Measurements from ENCODE around the gene MED9. TPM values are rescaled to one million over a fixed set of nuclear protein-coding genes. Genes with fewer than 3 reads are reported as not detected.

MED9 gene
- total and polyA plus RNA-seq, 2 of the 4 experiments (the other 2 are of a cell fraction) = 6.1 to 10.1 TPM

DNA sequence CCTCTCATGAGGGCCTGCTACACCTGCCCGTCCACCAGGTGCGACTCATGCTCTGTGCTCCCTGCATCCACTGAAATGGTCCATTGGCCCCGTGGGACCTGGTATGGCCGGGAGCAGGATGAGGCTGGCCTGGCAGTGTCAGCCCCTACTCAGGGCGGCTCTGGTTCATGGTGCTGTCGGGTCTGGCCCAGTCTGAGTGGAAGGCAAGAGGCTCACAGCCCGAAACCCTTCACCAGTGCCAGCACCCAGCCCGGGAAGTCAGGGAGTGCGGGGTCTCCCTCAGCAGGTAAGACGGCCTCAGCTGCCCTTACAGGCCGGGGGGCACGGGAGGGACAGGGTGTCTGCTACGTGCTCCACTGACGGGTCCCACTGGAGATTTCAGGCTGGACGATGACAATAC lies 59.9 kb downstream of the MED9 start:
- BruUV-seq (replicated peaks) = no TSS peak
- no peak overlapping the region for H2BK120ac ChIP-seq (ENCODE audit: low read depth, low read length)

More for the DNA sequence above, 59.9 kb downstream of the MED9 start:
- no peak overlapping the region for H2AFZ ChIP-seq (replicated peaks; ENCODE audit: low read length, poor library complexity)
- dilution Hi-C loops (cut with HindIII; ENCODE audit: low sequenced_read_pairs, unreplicated experiment) = no loop called here
- H2BK20ac ChIP-seq (ENCODE audit: low read depth, low read length) = no peak overlapping the region
- H3K27me3 ChIP-seq (ENCODE audit: control insufficient read depth, insufficient read depth, low read length) = no peaks in the 10 kb centered on the region
- no peak overlapping the region for H3K14ac ChIP-seq (replicated peaks; ENCODE audit: low read depth, low read length)
- DNase-seq (no peak), ATAC-seq (ENCODE audit: low read depth) (no peak)
- no peaks in the 10 kb centered on the region for H3K79me1 ChIP-seq (ENCODE audit: low read depth in 1 of 2, low read length in 2 of 2)
- H4K20me1 ChIP-seq (ENCODE audit: insufficient read depth, low read length) = no peaks in the 10 kb centered on the region
- in situ Hi-C loops (cut with MboI; ENCODE audit: low sequenced_read_pairs) = no loop called here
- H3K23ac ChIP-seq (ENCODE audit: low read depth, low read length) = no peak overlapping the region
- no peak overlapping the region for H4K8ac ChIP-seq (ENCODE audit: low read depth in 2 of 2, low read length in 2 of 2)
- H3K4me3 ChIP-seq (ENCODE audit: insufficient read depth, low read depth, low read length) = no peak overlapping the region
- no peak overlapping the region for H3K27ac ChIP-seq (ENCODE audit: insufficient read depth, low read length)
- no peak overlapping the region for H2BK5ac ChIP-seq (ENCODE audit: low read depth, low read length, poor library complexity, severe bottlenecking)
- H4K91ac ChIP-seq (ENCODE audit: insufficient read depth, low read depth, low read length) = no peak overlapping the region
- H2AK9ac ChIP-seq (replicated peaks; ENCODE audit: low read depth, low read length, poor library complexity) = peak overlapping the region; percentile 16
- TF ChIP-seq MAZ (IDR thresholded peaks at IDR 0.05; ENCODE audit: borderline replicate concordance, low read depth, low read length) = no peak
- no peaks in the 10 kb centered on the region for H3K9me3 ChIP-seq (ENCODE audit: control insufficient read depth, insufficient read depth, low read length)
- 0 out of 2 replicates have a peak, but pooled peaks cover 4% of the 10 kb centered on the region for H3K9me1 ChIP-seq (ENCODE audit: insufficient read depth, low read length)
- intact Hi-C loops (cut with micrococcal nuclease) = no loop called here
- no peak overlapping the region for H3K18ac ChIP-seq (ENCODE audit: low read depth, low read length)
- ChIA-PET CTCF (no interaction called here), POLR2A (ENCODE audit: unreplicated experiment) (no interaction called here)
- H3K4me1 ChIP-seq (ENCODE audit: control insufficient read depth, insufficient read depth, low read length) = peaks cover 8% of the 10 kb centered on the region; the same call in 1 of the 2 replicates
- 98% methylated on average over 11 of the region's 15 CpGs; no CpG with 5 or more reads in 1 of the 2 experiments for WGBS, 2 experiments (ENCODE audit: extremely low coverage in 2 of 2, insufficient read length in 1 of 2)
- H3K36me3 ChIP-seq (ENCODE audit: control insufficient read depth, insufficient read depth, low read length) = no peaks in the 10 kb centered on the region
- no peak overlapping the region for H3K4me2 ChIP-seq (ENCODE audit: low read depth, low read length)
- no peak overlapping the region for H2BK15ac ChIP-seq (ENCODE audit: low read depth, low read length)
- H3K9ac ChIP-seq (ENCODE audit: low read depth, low read length) = no peak overlapping the region
- H4K5ac ChIP-seq (ENCODE audit: low read depth, low read length) = no peak overlapping the region
- H3K56ac ChIP-seq (ENCODE audit: extremely low read depth, insufficient read depth, low read length) = no peak overlapping the region
- H3K4ac ChIP-seq (ENCODE audit: low read depth, low read length) = no peak overlapping the region
- H2AK5ac ChIP-seq (ENCODE audit: low read depth, low read length) = no peak overlapping the region
